Measurements from ENCODE around the gene CABLES2.

Gene CABLES2

DNA sequence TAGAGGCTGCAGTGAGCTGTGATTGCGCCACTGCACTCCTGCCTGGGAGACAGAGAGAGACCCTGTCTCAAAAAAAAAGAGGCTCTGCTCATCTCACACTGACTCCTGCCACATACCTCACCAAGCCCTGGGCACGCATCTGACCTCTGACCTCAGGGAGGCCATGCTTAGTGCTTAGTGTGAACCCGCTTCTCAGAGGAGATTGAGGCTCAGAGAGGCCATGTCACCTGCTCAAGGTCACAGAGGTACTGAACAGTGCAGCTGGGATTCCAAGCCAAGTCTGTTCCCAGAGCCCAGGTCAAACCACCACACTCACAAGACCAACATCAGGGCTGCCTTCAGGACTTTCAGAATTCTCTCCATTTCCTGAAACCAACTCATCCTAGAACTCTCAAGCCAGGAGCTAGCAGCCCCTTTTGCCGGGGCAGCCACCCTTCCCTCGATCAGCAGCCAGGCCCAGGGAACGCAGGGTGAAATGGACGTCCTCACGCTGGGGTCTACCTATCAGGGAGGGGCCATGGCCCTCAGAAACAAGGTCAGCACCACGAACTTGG lies 2.9 kb downstream of the CABLES2 start:
- DNase-seq = no peak

DNA sequence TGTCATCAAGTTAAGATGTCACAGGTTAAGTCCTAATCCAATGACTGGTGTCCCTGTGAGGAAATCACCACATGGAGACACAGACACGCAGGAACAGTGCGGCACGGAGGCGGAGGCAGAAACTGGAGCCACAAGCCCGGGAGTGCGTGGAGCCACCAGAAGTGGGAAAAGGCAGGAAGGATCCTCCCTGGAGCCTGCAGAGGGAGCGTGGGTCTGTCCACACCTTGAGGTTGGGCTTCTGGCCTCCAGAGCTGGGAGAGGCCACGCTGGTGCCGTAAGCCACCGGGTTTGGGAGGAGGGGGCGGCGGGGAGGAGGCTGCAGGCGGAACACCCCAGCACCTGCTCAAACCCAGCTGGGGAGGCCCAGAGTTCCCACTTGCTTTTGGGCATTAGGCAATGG lies 3.8 kb downstream of the CABLES2 start:
- no peak for DNase-seq

DNA sequence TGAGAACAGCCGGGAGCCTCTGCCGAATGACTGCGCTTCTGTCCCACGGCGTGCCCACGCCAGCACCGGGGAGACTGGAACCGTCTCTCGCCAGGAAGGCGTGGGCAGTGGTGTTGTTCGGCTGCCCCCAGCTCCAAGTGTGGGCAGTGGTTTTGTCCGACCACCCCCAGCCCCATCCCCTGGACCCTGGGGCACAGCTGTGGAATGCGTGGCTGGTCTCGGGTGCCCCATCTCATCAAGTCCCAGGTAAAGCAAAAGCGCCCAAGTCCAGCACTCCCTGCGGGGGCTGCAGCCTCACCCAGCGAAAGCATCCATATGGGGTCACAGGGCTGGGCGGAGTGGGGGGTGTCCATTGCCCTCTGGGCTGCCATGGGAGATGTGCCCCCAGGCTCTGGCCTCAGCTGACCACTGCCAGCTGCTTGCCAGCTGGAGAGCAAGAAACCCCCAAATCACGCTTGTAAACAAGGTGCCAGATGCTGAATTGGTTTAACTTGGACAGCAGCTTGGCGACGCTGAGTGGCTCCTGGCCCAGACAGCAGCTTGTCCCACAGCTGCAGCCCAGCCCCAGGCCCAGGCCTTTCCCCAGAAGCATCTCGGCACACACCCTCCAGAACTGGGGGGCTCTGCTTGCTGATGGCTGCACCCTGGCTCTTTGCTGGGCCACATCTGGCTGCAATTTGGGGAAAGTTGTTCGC lies 4.5 kb downstream of the CABLES2 start:
- DNase-seq = no peak

DNA sequence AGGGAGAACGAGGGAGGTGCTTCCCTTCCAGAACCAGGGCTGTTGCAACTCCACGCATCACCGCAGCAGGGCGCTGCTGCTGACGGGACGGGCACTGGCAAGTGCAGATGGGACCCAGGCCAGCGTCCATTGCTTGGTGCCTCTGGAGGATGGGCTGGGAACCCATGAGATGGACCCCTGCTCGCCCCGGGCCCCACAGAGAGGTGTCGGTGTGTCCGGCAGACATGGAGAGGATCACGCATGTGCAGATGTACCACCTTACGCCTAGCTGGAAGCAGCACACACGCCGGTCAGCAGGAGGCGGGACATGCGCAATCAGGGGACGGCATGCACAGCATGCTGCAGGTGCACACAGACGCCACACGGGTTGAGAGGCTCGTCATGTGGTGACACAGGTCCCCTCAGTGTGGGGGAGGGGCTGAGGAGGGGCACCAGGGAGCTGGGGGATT lies 5.7 kb downstream of the CABLES2 start:
- DNase-seq = no peak

DNA sequence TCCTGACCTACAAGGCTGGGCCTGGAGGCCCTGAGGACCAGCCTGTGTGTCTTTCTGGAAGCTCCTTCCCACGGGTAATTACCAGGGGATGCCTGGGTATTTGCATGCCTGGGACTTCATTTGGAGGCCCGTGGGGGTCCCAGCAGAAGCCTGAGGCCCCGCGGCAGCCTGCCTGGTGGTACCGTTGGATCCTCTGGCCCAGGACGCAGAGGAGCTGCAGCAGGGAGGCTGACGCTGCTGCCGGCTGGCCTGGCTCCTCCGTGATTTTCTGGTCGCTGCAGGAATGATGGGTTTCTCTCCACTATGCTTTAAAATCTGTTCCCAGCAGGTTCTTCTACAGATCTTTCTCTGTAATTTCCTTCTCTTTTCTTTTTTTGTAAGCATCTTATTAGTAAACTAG lies 6.5 kb downstream of the CABLES2 start:
- DNase-seq = no peak

DNA sequence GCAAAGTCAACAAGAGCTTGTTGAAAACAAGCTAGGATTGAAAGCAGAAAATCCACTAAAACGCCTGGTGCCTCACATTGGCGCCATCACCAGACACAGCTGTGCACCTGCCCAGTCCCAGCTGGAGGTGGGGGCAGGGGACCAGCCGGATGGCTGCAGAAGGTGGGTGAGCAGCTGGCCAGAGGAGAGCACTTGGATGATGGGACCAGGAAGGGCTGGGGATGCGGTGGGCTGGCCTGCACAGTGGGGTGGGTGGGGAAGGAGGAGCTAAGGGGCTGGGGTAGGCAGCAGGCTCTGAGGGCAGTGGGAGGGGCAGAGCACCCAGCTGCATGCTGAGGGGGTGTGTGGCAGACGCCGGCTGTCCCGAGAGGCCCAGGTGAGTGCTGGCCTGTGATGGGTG lies 7.1 kb downstream of the CABLES2 start:
- DNase-seq = peak; percentile 82

DNA sequence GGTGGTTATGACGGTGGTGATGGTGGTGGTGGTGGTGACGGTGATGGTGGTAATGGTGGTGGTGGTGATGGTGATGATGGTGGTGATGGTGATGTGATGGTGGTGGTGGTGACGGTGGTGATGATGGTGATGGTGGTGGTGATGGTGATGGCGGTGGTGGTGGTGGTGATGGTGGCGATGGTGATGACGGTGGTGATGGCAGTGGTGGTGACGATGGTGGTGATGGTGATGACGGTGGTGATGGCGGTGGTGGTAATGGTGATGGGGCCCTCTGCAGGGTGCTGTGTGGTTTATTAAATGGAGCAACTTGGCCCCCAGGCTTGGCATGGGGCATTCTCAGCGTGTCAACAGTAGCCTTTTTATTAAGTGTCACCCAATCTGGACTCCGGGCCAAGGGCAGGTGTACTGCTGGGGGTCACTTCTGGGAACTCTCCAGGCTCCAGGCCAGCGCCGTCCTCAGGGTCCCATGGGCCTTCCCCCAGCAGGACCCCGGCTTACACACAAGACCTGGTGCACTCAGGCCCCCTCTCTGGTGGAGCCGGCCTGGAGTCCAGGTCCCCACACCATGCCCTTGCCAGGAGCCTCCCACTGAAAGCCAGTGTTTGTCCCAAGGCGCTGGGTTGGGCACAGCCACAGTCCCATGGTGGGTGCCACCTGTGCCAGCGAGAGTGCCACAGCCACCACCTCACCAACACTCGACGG lies 8.8 kb downstream of the CABLES2 start:
- no peak for DNase-seq

DNA sequence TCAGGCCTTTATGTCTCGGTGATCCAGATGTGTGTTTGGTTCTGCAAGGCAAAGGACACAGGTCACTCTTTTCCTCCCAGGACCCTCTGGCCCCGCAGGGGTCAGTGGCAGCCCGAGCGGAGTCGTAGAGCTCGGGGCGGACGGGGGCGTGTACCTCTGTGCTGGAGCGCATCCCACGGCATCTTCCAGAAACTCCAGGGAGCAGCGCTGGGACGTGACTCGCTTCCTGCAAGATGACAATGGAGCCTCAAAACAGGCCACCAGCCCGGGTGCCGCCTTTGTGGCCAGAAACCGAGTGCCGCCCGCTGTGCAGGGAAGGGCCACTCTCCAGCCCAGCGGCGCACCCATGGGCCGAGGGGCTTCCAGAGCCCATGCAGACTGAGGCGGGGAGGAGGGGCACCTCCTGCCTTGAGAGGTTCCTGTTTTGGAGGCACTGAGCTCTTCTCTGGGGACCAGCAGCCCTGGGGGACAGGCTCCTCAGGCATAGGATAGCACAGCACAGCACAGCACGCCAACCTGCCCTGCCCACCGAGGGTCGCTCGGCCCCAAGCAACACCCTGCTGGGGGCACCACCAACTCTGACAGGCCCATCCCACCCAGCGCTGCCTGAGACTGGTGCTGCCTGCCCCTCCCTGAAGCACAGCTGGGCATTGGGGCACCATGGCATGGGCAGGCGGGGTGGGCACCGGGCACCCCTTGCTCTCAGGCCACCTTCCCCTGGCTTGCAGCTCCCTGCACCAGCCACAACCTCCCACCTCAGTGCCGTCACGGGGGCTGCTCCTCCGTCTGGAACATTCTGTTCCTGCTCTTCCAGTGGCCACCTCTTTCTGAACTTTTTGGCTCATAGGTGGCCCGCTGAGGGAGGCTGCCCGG lies 10.5 kb downstream of the CABLES2 start:
- DNase-seq = no peak

DNA sequence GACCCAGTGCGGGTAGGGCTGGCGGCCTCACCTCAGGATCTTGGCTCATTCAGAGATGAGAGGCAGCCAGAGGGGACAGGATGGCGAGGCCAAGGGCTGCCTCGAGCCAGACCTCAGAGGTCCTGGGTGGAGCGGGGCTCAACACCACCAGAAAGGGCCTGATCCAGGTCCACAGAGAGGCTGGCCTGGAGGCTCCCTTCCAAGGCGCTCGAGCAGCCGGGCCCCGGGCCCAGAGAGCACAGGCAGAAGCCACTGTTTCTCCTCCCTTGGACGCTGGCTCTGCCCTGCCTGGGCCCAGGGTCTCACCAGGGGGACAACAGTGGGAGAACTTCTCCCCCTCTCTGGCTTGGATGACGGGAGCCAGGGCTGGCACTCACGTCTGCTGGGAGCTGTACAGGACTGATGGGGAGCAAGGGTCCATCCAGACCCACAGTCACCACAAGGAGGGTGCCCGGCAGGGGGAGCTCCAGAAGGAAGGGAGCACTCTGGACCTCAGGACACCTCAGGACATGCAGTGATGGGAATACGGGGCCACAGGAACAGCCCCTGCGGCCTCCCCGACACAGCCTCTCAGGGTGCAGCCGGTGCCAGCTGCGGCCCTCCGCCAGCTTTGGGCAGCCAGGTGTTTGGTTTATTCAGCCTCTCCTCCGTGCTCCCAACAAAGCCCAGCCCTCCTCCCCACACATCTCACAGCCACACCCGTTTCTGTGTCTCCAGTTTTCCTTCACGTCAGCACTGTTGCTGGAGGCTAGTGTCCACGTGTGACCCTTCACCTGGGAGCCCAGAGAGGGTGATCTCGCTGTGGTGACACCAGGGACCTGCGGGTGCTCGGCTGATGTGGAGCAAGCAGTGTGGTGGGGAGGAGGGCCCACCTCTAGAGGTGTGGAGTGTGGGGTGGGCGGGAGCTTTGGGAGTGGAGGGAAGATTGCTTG lies 11.5 kb downstream of the CABLES2 start:
- DNase-seq = no peak

DNA sequence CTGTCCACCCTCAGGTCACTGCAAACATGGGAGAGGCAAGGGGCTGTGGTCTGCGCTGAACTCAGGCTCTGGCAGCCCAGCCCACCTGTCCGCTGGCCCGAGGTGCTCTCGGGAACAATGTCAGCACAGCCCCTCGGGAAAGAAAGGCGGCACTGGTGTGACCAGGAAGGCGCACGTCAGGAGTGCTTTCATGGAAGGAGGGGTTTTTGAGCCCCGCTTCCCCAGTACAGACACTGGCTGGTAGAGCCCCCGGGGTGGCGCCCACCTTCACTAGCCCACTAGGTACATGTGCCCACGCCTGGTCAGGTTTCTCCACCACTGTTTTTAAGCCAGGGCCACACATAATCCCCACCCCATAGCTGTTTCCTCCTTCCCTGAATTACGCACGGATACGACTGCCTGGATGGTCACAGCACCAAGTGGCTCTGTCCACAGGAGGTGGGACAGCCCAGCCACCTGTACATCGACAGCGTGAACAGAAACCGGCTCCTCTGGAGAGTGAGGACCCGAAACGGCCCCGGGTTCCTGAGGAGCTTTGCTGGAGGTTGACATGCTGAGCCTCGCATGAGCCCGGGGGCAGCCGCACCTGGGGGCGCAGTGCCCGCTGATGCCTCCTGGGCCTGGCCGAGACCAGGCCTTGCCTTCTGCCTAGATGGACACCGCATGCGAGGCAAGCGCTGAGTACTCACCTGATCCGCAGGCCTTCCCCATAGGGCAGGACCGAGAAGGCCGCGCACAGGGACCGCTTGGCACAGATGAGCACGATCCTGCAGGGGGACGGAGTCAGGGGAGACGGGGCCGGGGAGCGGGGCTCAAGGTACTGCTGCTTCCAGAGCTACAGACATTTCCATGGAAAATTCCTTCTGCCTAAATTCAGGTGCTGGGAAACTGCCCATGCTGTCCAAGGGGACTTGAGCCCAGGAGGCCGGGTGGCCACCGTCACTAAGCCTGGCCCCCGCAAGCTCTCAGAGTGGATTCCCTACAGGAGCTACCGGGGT lies 12.5 kb downstream of the CABLES2 start:
- no peak for DNase-seq

DNA sequence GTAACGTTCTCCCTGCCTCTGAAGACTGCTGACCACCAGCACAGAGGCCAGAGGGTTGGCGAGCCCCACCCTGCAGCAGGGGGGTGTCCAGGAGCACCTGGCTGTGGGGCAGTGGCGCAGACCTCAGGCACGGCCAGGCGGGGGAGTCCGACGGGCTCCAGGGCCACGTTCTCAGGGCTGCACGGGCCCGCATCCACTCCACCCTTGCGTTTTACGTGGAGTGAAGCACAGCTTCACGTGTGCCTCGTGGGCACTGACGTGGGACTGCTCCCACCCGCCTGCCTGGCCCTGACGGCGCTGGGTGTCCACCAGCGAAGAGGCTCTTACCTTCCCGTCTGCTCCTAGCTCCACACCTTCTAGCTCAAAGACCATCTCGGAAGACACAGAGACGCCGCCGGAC lies 13.3 kb downstream of the CABLES2 start:
- no peak for DNase-seq

DNA sequence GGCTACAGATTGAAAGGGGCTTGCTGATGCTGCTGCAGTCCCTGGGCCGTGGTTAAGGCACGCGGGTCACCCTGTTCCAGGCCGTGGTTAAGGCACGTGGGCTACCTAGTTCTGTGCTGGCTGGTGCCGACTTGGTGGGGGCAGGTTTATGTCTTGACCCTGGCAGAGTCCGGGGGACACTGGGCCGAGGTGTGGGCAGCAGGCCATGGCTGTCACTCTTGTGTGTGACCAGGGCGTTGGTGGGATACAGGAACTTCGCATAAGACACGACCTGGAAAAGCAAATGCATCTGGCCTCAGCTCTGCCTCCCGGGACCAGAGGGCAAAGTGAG lies 13.8 kb downstream of the CABLES2 start:
- no peak for DNase-seq

DNA sequence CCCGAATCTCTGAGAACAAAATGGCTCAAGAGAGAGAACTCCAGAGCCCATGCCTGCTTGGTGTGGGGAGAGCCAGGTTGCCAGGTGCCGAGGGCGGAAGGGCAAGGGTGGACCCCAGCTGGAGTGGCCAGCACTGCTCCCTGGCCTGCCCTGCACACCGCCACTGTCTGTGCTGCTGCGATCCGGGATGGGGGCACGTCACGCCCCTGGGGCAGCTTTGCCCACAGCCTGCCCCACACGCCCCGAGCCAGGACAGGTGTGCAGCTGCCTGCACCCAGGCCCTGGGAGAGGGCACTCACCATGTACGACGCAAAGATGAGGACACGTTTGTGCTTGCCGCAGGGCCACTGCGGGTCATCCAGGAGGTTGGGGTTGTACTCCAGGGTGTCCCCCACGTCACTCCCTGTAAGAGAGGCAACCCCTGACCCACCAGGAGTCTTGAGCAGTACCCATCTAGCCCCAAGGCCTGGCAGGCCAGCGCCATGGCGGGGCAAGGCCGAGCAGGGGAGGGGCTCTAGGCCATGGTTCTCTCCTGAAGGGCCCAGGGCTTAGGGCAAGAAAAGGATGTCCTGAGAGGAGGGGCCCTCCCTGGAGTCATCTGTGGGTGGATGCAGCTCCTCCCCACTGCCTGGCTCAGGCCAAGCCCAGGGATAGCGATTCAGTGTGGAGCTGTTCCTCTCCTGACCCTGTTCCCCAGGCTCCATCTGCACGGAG lies 14.3 kb downstream of the CABLES2 start:
- no peak for DNase-seq

DNA sequence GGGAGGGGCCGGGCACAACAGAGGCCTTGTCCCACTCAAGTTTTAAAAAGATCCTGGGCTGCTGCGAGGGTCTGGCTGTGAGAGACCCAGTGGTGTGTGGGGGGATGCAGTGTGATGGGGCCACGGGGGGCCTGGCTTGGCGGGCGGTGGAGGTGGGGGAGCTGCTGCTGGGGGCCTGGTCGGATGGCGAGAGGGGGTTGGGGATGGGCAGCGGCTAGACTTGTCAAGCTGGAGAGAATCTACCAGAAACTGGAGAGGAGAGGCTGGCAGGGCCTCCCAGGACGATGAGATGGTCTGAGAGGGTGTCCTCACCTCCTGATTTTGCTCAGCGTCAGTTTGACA lies 15.0 kb downstream of the CABLES2 start:
- no peak for DNase-seq

DNA sequence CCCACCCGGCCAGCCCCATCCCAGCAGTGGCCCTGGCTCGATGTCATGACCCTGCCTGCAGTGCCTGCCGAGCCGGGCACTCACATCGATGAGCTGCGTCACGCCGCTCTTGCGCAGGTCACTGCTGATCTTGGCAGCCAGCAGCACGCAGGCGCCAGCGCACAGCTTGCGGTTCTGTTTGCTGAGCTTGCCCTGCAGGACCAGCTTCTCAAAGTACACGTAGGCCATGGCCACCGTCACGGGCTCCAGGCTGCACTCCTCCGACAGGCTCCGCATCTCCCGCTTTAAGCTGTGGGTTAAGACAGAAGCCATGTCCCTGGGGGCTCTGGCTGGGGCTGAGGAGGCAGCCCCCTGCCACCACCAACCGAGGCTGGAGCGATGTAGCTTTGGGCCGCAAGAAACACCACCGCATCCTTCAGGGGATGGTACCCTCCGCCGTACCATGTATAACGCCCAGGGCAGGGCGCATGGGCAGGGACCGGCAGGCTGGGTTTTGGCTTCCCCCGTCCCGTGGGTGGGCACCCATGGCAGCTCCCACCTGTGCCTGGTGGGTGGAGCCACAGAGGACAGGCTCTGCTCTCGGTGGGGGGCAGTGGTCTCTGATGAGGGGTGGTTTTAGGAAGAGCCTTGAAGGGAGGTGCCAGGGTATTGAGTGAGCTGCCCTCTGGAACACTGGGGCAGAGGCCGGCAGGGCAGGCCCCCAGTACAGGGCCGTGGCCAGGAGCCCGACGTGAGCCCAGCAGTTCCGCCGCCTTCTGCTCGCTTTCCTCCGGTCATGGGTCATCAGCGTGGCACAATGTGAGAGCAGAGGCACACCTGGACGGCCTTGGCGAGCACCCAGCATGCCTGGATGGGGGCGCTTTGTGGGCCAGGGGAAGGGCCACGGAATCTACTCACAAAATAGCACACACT lies 15.7 kb downstream of the CABLES2 start:
- no peak for DNase-seq

DNA sequence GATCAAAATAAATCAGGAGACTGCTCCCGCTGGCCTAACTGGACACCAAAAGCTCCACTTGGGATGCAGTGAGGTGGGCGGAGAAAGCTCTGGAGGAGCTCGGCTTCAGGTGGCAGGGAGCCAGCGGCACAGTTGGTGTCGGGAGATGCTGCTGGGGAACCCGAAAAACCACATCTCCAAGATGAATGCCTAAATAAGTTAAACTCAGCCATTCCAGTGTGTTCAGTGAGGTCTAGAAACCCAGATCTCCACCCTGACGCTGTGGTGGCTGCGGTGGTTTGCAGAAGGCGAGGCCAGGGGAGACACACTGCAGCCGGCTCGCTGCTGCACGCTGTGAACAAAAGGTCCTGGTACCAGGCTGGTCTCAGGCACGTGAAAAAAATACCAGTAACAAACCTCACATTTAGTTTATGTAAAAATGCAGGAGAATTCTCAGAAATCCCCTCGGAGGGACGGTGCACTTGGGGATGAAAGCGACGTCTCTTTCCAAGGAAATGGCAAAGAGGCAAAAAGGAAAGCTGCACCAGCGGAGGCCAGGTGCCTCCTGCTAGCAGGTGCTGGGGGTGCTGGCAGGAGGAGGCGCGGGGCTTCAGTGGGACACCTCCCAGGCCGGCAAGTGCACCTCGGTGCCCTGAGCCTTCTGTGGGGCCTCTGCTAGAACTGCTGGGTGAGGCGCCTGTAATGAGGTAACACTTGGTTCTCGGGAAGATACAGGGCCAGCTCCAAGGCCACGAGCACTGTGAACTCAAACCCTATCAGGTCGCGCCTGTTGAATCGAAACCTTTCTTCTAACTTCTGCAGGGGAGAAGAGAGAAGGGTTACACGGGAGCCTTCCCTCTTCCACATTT lies 16.5 kb downstream of the CABLES2 start:
- DNase-seq = no peak

DNA sequence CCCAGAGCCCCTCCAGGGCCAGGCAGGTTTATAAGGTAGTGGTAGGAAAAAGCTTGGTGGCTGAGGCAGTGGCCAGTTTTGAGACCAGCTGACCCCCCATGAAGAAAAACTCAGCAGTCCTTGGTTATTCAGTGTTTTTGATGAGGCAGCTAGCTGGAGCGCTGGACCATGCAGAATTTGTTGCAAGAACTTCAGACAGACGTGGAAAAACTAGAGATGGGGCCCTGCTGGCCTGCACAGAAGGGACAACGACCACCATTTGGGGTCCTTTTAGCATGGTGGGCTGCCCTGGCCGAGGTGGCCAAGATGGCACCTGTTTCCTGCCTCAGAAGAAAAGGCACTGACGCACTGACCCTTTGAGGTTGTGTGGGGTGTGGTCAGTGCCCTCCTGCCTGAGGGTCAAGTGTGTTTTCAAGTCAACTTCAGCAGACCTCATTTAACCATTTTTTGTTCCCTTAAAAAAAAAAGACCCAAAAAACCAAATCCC lies 17.4 kb downstream of the CABLES2 start:
- no peak for DNase-seq

All from NCI-H146 (cell line).